ENCODE measurements around the gene AOAH.

AOAH gene

GRCh38 chr7:36755484-36755883 is 31.2 kb upstream of the AOAH start:
- Histone ChIP-seq H3K79me2 (ENCODE audit: insufficient read depth, low read length) (no peaks in the 10 kb centered on the region), H4K20me1 (ENCODE audit: insufficient read depth, low read length, poor library complexity, severe bottlenecking) (no peaks in the 10 kb centered on the region), H3K9ac (ENCODE audit: low read depth, low read length, poor library complexity, severe bottlenecking) (no peak overlapping the region), H3K4me1 (ENCODE audit: insufficient read depth, low read length, poor library complexity, severe bottlenecking) (peaks cover 3% of the 10 kb centered on the region), H3F3A (ENCODE audit: low read depth) (no peaks in the 10 kb centered on the region), H3K4me3 (ENCODE audit: low read length, poor library complexity, severe bottlenecking) (no peak overlapping the region), H3K27me3 (ENCODE audit: insufficient read depth, low read length, poor library complexity, severe bottlenecking) (no peaks in the 10 kb centered on the region), H3K36me3 (ENCODE audit: insufficient read depth, low read length) (no peaks in the 10 kb centered on the region), H3K4me2 (ENCODE audit: low read depth, low read length, poor library complexity, severe bottlenecking) (no peak overlapping the region), H2AFZ (ENCODE audit: low read length) (no peak overlapping the region), H3K9me3 (ENCODE audit: insufficient read depth, low read depth, low read length) (no peaks in the 10 kb centered on the region), H3K9me2 (replicated peaks; ENCODE audit: low read depth, low read length) (no peaks in the 10 kb centered on the region)
- TF ChIP-seq CTCF (conservative IDR thresholded peaks at IDR 0.05; ENCODE audit: low read length): no peak
- no peak for TF ChIP-seq EZH2phosphoT487 (IDR thresholded peaks at IDR 0.05; ENCODE audit: borderline replicate concordance)

- H3K79me2 ChIP-seq (ENCODE audit: insufficient read depth, low read length): no peaks in the 10 kb centered on the region
- no peaks in the 10 kb centered on the region for H3K9me3 ChIP-seq (ENCODE audit: insufficient read depth, low read depth, low read length)
- no peaks in the 10 kb centered on the region for H3K4me1 ChIP-seq (ENCODE audit: insufficient read depth, low read length, poor library complexity, severe bottlenecking)
- no peak overlapping the region for H3K4me3 ChIP-seq (ENCODE audit: low read length, poor library complexity, severe bottlenecking)
- H2AFZ ChIP-seq (ENCODE audit: low read length): no peak overlapping the region
- no peaks in the 10 kb centered on the region for H3K27me3 ChIP-seq (ENCODE audit: insufficient read depth, low read length, poor library complexity, severe bottlenecking)
- H3K9ac ChIP-seq (ENCODE audit: low read depth, low read length, poor library complexity, severe bottlenecking): no peak overlapping the region
- no peaks in the 10 kb centered on the region for H3K9me2 ChIP-seq (replicated peaks; ENCODE audit: low read depth, low read length)
- no peaks in the 10 kb centered on the region for H4K20me1 ChIP-seq (ENCODE audit: insufficient read depth, low read length, poor library complexity, severe bottlenecking)
- no peaks in the 10 kb centered on the region for H3K36me3 ChIP-seq (ENCODE audit: insufficient read depth, low read length)
- no peaks in the 10 kb centered on the region for H3F3A ChIP-seq (ENCODE audit: low read depth)
- H3K4me2 ChIP-seq (ENCODE audit: low read depth, low read length, poor library complexity, severe bottlenecking): no peak overlapping the region
- no peak for TF ChIP-seq CTCF (conservative IDR thresholded peaks at IDR 0.05; ENCODE audit: low read length)
- no peak for TF ChIP-seq EZH2phosphoT487 (IDR thresholded peaks at IDR 0.05; ENCODE audit: borderline replicate concordance)
These were observed 27.9 kb upstream of the AOAH start for GRCh38 chr7:36752026-36752711.

- H2AFZ ChIP-seq (ENCODE audit: low read length): no peak overlapping the region
- H3K4me2 ChIP-seq (ENCODE audit: low read depth, low read length, poor library complexity, severe bottlenecking): no peak overlapping the region
- H3K36me3 ChIP-seq (ENCODE audit: insufficient read depth, low read length): no peaks in the 10 kb centered on the region
- H3K79me2 ChIP-seq (ENCODE audit: insufficient read depth, low read length): no peaks in the 10 kb centered on the region
- no peaks in the 10 kb centered on the region for H4K20me1 ChIP-seq (ENCODE audit: insufficient read depth, low read length, poor library complexity, severe bottlenecking)
- H3K9me2 ChIP-seq (replicated peaks; ENCODE audit: low read depth, low read length): no peaks in the 10 kb centered on the region
- H3K9ac ChIP-seq (ENCODE audit: low read depth, low read length, poor library complexity, severe bottlenecking): no peak overlapping the region
- H3K4me3 ChIP-seq (ENCODE audit: low read length, poor library complexity, severe bottlenecking): no peak overlapping the region
- H3F3A ChIP-seq (ENCODE audit: low read depth): no peaks in the 10 kb centered on the region
- H3K27me3 ChIP-seq (ENCODE audit: insufficient read depth, low read length, poor library complexity, severe bottlenecking): no peaks in the 10 kb centered on the region
- no peaks in the 10 kb centered on the region for H3K4me1 ChIP-seq (ENCODE audit: insufficient read depth, low read length, poor library complexity, severe bottlenecking)
- TF ChIP-seq EZH2phosphoT487 (IDR thresholded peaks at IDR 0.05; ENCODE audit: borderline replicate concordance) (no peak), CTCF (conservative IDR thresholded peaks at IDR 0.05; ENCODE audit: low read length) (peak; percentile 24; the same call in 1 of the 2 replicates)
- no peaks in the 10 kb centered on the region for H3K9me3 ChIP-seq (ENCODE audit: insufficient read depth, low read depth, low read length)
These were observed 26.2 kb upstream of the AOAH start for GRCh38 chr7:36750451-36750850.

All from Loucy (cell line).